ENCODE measurements around the gene SMIM7.

The SMIM7 gene

GRCh38 chr19:16618248-16618647, 41.7 kb downstream of the SMIM7 start:
- H3K4me3 ChIP-seq (ENCODE audit: control insufficient read depth, low read depth, low read length): no peak overlapping the region
- TF ChIP-seq, protein P1, sequence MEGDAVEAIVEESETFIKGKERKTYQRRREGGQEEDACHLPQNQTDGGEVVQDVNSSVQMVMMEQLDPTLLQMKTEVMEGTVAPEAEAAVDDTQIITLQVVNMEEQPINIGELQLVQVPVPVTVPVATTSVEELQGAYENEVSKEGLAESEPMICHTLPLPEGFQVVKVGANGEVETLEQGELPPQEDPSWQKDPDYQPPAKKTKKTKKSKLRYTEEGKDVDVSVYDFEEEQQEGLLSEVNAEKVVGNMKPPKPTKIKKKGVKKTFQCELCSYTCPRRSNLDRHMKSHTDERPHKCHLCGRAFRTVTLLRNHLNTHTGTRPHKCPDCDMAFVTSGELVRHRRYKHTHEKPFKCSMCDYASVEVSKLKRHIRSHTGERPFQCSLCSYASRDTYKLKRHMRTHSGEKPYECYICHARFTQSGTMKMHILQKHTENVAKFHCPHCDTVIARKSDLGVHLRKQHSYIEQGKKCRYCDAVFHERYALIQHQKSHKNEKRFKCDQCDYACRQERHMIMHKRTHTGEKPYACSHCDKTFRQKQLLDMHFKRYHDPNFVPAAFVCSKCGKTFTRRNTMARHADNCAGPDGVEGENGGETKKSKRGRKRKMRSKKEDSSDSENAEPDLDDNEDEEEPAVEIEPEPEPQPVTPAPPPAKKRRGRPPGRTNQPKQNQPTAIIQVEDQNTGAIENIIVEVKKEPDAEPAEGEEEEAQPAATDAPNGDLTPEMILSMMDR (conservative IDR thresholded peaks at IDR 0.05; ENCODE audit: control insufficient read depth, insufficient read depth, low read depth, low read length): no peak
- DNase-seq (ENCODE audit: low read depth): no peak

DNA sequence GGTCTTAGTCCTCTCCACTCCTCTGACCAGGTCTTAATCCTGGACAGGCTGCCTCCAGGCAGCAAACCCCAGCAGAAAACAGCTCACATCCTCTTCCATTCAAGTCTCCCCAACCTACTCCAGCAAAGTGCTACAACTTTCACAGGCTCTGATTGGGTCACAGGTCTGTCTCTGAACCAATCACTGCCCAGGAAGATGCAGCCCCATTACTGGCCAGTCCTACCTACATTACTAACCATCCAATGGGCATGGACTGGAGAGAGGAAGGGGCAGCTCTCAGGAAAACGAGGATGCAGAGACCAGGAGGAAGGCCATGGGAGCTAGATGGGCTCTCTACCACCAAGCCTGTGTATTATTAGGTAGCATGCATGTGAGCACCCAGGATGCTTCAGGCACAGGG, 44.1 kb downstream of the SMIM7 start:
- TF ChIP-seq, protein P1 (conservative IDR thresholded peaks at IDR 0.05; ENCODE audit: control insufficient read depth, insufficient read depth, low read depth, low read length): no peak
- peak; percentile 27 for DNase-seq (ENCODE audit: low read depth)
- no peak overlapping the region for H3K4me3 ChIP-seq (ENCODE audit: control insufficient read depth, low read depth, low read length)

DNA sequence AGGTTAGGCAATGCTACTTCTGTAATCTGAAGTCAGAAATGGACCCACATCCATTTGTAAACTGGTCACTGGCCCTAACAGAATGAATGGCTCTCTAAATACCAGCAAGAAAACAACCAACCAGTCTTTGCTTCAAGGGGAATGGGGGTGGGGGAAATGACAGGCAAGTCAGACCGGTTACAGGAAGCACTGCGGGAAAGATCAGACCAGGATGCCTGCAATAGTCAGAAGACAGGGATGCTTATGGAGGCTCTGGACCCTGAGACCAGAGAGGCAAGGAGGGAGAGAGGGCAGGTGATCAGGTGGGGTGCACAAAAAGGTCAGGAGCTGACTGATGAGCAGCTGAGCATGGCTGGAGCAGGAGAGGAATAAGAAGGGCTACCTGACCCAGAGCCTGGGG, 45.0 kb downstream of the SMIM7 start:
- TF ChIP-seq, protein P1 (conservative IDR thresholded peaks at IDR 0.05; ENCODE audit: control insufficient read depth, insufficient read depth, low read depth, low read length): no peak
- no peak for DNase-seq (ENCODE audit: low read depth)
- H3K4me3 ChIP-seq (ENCODE audit: control insufficient read depth, low read depth, low read length): no peak overlapping the region

DNA sequence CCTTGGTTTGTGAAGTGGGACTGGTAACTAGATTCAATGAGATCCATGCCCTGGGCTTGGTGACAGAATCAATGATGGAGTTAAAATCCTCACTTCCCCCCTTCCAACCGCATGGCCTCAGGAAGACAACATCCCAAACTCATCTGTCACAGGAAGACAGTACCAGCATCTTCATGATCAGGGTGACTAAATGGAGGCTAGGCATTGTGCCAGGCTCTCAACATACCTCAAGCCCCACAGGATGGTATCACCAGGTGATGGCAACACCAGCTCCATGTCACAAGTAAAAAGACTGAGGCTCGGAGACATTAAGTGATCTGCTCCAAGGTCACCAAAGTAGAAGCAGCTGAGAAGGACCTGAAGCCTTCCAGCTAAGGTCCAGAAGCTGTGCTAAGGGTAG, 46.1 kb downstream of the SMIM7 start:
- TF ChIP-seq, protein P1 (conservative IDR thresholded peaks at IDR 0.05; ENCODE audit: control insufficient read depth, insufficient read depth, low read depth, low read length): no peak
- DNase-seq (ENCODE audit: low read depth): no peak
- H3K4me3 ChIP-seq (ENCODE audit: control insufficient read depth, low read depth, low read length): no peak overlapping the region

DNA sequence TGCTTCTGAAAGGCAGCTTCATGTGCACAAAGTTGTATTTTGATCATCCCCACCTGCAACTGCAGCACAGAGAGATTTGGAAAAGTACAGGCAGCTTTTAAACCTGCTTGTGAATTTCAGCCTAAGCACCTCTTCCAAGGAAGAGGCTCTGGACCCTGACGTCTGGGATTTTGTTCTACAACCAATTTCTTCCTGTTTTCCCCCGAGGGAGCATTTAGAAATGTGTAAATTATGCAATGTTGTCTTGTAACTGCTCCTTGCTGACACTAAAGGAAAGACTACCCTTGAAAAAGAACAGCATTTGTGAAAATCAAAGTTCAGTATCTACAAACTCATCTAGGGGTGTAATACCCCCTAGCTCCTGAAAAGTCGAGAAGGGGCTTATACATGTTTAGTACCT, 47.3 kb downstream of the SMIM7 start:
- TF ChIP-seq, protein P1 (conservative IDR thresholded peaks at IDR 0.05; ENCODE audit: control insufficient read depth, insufficient read depth, low read depth, low read length): no peak
- peak; percentile 49 for DNase-seq (ENCODE audit: low read depth)
- no peak overlapping the region for H3K4me3 ChIP-seq (ENCODE audit: control insufficient read depth, low read depth, low read length)

- no peak overlapping the region for H3K4me3 ChIP-seq (ENCODE audit: control insufficient read depth, low read depth, low read length)
- TF ChIP-seq, protein P1 (conservative IDR thresholded peaks at IDR 0.05; ENCODE audit: control insufficient read depth, insufficient read depth, low read depth, low read length): no peak
- no peak for DNase-seq (ENCODE audit: low read depth)
Observed at GRCh38 chr19:16611121-16611520, 48.8 kb downstream of the SMIM7 start.
